G401.6 (cell line): ENCODE measurements around the gene TNKS2.
"Not testable (repeated sequence)": the region's sequence is repeated elsewhere in the genome, so short reads cannot be mapped to it uniquely, and the experiment has no call there.

Source experiments
- FAIRE-seq: peaks from 2 replicates; lab custom pipeline; 2012; peaks lifted over from hg19 to GRCh38; lab: Jason Lieb, UNC

Gene TNKS2

DNA sequence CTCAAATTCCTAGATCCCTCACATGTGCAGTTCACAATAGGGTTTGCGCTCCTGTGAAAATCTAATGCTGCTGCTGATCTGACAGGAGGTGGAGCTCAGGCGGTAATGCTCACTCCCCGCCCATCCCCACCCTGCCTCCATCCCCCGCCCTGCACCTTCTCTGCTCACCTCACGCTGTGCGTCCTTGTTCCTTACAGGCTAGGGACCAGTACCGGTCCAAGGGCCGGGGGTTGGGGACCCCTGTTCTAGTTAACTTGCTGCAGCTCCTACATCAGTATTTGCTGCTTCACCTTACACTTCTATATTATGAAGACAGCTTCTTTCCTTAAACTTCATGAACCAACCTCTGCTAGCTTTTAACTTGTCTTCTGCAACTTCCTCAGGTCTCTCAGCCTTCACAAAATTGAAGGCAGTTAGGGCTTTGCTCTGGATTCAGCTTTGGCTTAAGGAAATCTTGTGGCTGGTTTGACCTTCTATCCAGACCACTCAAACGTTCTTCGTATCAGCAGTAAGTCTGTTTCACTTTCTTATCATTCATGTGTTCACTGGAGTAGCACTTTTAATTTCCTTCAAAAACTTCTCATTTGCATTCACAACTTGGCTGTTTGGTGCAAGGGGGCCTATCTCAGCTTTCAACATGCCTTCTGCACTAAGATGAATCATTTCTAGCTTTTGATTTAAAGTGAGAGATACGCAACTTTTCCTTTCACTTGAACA lies 1.7 kb upstream of the TNKS2 start:
- FAIRE-seq = no peak

DNA sequence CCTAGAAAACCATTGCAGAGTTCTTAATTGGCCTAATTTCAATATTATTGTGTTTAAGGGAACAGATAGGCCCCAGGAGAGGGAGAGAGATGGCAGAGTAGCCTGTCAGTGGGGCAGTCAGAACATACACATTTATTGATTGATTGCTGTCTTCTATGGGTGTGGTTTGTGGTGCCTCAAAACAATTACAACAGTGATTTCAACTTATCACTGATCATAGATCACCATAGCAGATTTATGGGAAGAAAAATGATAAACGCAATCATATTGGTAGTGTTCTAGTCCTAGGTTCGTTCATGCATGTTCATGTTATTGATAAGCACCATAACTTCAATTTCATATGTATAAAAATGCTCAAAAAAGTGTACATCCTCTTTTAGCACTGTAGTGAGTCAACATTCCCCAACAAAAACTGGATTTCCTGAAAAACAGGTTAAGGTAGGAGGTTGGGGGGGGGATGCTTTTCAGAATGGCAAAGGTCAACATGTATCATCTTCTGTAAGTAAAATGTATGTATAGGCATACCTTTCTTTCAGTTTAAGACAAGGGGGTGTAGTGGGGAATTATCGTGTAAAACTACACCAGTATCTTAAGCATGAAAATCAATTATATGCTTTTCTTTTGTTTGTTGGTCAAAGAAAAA lies 1.1 kb upstream of the TNKS2 start:
- no peak for FAIRE-seq

DNA sequence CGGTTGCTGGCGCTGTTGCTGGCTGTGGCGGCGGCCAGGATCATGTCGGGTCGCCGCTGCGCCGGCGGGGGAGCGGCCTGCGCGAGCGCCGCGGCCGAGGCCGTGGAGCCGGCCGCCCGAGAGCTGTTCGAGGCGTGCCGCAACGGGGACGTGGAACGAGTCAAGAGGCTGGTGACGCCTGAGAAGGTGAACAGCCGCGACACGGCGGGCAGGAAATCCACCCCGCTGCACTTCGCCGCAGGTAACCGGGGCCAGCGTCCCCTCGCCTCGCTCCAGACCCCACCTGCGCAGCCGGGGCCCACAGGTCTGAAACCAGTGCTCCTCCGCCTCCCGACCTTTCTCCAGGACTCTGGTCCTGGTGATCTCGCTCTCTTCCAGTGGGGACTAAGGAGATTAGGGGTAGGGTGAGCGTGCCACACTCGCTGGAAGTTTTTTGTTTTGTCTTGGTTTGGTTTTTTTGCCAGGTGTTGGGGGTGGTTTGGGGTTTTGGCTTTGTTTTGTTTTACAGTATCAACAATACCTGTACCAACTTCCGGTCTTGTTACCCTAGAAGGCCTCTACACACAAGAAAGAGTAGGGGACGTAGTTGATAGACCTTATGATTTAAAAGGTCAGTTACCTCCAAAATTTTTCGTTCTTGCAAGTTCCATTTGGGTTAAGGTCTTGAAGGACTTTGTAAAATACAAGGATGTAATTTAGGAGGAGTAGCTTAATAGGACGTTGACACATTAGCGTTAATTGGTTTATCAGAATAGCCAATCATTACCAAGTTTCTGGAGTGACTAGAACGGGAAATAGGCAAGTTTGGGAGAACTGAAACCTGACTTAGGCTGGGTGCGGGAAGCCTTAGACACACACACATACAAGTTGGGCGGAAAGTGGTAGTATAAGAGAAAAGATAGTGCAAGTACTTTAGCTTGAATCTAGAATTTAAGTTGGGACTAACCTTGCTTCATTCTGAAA lies 704 bp downstream of the TNKS2 start:
- FAIRE-seq = peak; percentile 83

DNA sequence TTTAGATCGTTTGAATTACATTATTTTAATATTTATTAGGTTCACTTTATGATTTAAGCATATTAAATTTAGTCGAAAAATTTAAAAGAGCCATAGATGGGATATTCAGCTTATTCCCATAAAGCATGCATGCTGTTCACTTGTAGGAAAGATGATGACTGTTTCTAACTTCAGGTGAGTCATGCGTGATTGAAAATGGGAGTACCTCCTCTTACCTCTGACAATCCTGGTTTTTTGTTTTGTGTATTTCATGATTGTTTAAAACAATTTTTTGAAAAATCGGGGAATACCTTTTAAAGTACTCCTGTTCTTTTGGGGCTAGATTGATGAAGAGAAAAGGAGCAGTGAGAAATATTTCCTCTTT lies 1.4 kb downstream of the TNKS2 start:
- FAIRE-seq = no peak

DNA sequence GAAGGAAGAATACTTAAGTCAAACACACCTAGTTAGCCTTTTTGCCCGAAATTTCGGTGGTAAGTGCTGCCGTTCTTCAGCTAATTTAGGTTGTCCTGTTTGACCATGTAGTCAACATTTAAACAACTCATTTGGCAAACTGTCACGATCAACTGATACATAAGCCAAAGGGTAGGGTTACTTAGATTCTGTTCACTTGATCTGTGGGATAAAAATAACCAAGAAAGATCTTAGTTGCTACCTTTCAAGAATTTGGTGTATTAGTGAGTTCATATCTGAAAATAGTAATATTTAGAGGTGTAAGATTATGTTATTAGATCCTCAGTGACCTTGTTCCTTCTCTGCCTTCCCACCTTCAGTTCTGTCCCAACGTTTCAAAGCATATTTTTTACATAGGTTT lies 2.0 kb downstream of the TNKS2 start:
- FAIRE-seq = no peak

DNA sequence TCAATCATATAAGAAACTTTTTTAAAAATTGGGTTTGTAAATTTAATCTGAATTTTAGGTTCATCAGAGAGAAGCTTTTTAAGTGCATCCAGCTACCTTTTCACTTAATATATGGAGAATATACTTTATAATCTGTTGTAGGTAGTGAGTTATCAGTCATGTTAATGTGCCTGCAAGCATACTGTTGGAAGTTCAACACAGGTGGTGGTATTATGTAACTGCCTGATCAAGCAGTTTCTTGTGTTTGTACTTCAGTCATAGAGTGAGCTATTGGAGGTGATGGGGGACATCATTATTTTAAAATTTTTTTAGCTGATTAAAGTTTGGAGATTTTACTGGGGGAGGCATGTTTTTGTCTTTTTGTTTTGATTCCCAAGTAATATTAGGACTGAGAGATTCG lies 2.5 kb downstream of the TNKS2 start:
- FAIRE-seq = no peak

DNA sequence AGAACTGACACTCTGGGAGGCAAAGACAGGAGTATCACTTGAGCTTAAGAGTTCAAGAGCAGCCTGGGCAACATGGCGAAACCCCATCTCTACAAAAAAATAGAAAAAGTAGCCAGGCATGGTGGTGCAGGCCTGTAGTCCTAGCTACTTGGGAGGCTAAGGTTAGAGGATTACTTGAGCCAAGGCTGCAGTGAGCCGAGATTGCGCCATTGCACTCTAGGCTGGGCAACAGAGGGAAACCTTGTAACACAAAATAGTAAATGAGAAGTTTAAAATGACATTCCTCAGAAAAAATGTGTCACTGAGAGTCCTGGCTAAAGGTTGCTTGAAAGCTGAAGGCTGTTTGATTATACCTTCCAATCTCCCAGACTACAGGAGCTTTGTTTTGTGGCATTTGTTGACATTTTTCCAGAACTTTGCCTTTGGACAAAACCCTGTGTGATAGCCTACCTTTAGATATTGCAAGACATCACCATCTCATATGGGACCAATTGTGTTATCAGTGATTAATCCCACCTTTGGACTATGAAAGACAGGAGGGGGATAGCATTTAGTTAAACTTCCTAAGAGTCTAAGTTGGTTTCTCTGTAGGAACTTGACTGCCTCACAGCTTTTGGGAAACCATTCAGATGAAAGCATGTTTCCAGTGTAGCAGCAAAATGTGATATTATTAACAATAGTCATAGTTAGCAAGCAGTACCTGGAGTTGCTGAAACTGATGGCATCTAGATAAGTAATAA lies 5.3 kb downstream of the TNKS2 start:
- FAIRE-seq = no peak

DNA sequence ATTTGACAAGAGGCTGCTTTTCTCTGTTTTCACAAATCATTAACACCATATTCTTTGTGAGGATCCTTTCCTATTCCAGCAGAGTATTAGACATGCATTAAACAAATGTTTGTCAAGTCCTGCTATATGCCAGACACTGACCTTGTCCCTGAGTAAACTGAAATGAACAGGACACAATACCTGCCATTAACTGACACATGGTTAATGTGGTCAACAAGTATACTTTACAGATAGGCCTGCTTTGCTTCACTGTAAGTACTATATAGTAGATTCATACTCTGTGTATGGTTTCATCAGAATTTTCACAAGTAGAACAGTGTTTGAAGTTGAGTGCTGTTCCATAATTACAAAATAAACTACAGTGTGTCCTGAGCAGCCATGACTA lies 5.9 kb downstream of the TNKS2 start:
- FAIRE-seq = no peak

DNA sequence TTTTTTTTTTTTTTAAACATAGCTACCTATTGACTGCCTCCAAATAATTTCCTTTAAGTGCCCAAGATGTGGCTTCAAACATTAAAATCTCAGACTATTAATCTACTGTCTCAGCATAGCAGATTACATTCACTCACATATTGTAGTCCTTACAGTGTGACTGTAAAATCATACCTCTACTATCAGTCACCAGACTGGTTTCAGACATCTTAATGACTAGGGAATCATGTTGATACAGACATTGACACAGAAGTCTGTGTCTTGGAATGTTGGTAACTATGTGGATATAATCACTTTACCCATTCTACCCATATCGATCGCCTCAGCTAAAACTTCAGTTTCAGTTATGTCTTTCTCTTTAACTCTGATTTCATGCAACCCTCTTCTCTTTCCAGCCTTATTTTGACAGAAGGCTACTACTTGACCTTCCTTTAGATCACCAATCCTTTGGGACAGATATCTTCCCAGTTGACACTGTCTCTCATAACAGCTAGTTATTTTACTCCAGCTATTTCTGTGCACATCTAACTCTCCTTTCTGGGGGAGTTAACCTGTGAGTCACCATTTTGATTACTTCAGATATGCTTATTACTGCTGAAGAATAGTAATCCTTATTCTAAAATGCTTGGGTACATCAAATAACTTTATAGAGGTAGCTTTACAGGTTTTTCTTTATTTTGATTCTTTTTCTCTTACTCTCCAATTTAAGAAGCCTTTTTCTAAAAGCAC lies 7.0 kb downstream of the TNKS2 start:
- FAIRE-seq = no peak

DNA sequence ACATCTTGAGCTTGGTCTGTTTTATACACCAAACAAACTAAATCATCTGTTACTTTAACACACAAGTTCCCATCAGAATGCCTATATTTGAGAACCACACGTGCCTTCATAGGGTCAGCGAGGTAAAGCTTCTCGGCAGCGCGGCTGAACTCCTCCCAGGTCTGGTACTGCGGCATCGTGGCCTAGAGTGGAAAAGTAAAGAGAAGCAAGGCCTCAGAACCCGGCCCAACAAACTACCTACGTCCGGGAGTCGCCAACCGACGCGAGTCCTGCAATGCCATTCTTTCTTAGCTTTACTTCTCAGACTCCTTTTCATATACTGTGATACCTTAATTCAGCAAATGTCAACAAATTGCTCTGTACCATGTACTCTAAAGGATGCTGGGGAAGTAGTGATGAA lies 9.0 kb downstream of the TNKS2 start:
- FAIRE-seq = not testable (repeated sequence)

DNA sequence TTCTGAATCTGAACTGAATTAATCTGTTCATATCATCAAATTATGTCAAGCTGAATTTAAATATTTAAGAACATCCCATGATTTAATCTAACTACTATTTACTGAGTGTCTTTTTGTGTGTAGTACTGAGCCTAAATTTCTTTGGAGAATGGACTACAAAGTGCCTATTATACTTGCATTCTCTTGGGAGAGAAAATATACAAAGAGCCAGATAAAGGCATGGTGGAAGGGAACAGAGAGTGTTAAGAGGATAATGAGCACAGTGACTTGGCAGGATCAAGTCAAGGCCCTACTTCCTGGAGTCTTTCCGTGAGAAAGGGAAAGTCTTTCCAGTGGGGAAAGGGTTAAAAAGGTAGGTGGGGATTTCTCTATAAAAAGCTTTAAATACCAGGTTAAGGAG lies 15.0 kb downstream of the TNKS2 start:
- no peak for FAIRE-seq

DNA sequence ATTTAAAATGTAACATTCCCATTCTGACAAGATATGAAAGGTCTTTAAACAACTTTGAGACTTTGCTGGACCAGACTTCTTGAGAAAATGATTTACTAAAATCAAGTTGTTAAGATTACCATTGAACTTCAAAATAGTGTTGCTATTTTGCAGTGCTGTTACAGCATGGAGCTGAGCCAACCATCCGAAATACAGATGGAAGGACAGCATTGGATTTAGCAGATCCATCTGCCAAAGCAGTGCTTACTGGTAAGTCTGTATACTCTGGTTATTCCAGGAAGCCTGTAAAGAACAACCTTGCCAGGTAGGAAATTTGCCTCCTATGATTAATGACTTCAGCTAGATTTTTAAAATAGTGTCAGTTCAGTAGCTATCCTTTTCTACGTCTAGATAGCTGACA lies 18.8 kb downstream of the TNKS2 start:
- no peak for FAIRE-seq

DNA sequence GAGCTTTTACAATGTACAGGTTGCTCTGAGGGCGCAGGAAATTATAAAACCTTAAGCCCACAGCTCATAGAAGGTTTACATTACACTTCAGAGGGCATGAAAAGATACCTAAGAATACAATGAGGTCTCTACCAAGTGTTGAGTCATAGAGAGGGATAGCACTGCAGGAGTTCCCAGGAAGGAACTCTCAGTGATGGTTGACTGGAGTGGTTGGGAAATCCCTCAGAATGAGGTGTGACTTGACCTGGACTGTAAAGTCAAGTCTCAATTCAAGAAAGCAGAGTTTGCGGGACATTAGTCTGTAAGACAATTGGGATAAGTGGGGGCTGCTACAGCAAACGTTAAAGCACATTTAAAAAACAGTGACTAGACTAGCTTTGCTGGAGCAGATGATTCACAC lies 21.9 kb downstream of the TNKS2 start:
- FAIRE-seq = no peak

DNA sequence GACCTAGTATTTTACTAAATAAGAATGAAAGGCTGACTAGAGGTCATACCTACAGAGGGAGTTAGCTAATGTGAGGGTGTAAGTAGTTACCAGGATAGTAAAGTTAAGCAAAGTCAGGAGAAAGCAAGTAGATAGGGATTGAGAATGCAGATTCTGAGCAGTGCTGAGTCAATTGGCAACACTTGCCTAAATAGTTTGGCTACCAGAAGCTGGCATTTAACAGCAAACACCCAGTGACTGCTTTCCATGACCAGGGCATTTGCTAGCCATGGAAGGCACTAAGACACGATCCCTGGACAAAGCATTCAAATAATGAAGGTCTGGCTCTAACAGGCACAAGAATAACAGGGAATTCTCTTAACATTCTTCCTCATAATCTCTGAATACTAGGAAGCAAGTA lies 25.9 kb downstream of the TNKS2 start:
- no peak for FAIRE-seq

DNA sequence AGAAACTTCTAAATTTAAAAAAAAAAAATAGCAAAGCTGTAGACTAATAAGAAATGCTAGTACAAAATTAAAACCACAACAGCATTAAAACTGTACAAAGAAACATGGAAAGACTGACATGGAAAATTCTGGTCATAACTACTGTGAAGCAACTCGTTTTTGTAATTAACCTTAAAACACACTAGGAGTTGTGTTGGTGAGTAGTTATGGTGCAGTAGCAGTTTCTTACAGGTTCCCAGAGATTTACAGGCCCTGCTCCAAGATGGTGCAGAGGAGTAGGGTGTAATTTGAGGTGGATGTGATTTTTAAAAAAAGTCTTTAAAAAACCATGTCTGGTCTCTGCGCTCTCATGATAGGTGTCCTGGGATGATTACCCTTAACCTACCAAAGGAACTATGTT lies 31.0 kb downstream of the TNKS2 start:
- no peak for FAIRE-seq

DNA sequence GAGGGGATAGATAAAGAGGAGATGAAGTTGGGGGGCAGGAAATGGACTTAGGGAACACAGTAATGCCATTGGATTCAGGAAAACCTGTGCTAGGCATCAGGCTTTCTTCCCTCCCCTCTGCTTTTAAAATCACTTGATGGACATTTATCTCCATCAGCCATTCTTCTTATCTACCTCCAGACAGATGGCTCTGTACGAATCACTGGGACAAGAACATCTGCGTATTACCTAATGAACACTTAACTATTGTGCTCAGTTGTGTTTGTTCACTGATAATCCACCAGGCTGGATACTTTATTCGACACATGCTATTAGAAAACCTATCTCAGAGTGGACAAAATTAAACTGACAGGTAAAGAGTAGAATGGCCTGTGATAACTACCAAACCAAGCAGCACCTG lies 40.0 kb downstream of the TNKS2 start:
- no peak for FAIRE-seq

DNA sequence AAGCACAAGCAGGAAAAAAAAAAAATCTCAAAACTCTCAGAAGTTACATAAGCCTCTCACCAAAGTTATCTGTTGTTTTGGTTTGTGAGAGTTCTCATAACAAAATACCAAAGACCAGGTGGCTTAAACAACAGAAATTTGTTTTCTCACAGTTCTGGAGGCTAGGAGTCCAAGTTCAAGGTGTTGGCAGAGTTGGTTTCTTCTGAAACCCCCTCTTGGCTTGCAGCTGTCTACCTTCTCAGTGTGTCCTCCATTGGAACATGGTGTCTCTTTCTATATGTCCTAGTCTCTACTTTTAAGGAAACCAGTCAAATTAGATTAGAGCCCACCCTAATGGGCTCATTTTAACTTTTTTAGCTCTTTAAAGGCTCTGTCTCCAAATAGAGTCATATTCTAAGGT lies 44.9 kb downstream of the TNKS2 start:
- FAIRE-seq = no peak

DNA sequence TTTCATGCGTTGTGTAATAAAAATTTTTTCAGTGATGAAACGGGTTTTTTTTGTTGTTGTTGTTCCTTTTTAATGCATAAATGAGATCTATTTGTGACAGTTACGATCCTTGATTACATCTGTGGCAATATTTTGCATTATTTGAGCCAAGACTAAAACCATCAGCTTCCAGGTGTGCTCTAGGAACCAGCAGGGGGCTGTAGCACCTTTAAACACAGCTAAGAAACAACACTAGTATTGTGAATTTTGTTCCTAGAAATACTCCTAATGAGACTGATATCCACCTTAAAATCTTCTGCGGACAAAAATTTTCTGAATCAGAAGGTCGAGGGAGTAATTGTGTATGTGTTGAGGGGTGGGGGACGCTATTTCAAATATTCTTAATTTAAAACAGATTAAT lies 58.4 kb downstream of the TNKS2 start:
- no peak for FAIRE-seq

DNA sequence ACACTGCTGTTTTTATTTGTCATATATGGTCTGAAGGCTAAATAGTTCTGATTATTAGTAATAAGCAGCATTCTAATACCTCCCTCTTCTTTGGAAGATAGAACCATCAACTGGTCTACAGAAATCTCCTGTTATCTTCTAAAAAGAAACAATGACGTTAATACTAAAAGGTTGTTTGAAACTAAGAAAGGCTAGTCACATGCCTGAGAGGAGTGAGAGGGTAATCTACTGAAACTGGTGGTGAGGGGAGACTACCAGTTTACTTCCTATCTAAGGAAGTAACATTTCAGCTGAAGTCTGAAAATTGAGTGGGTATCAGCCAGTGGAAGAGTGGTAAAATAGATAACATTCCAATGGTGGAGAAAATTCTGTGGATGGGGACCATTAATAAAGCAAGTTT lies 62.7 kb downstream of the TNKS2 start:
- FAIRE-seq = no peak

DNA sequence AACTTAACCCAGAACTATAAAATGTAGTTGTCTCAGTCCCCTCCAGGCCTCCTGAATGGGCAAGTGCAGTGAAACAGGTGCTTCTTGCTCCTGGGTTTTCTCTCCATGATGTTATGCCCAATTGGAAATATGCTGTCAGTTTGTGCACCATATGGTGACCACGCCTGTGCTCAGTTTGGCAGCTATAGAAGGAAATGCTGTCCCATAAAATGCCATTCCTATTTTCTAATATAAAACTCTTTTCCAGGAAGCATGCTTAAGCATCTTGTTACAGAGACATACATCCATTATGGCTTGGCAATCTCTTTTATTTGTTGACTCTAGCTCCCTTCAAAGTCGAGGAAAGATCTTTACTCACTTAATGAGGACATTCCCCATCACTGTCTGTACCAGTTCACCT lies 65.9 kb downstream of the TNKS2 start:
- no peak for FAIRE-seq

DNA sequence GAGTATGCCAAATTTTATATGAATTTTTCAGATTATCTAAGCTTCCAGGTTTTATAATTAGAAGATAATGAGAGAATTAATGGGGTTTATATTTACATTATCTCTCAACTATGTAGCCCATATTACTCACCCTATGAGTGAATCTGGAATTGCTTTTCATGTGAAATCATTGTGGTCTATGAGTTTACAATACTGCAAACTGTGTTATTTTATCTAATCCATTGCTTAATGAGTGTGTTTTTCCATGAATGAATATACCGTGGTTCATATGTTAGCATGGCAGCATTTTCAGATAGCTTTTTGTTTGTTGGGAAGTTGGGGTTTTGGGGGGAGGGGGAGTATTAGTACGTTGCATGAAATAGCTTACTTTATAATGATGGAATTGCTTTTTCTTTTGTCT lies 66.5 kb downstream of the TNKS2 start:
- no peak for FAIRE-seq

DNA sequence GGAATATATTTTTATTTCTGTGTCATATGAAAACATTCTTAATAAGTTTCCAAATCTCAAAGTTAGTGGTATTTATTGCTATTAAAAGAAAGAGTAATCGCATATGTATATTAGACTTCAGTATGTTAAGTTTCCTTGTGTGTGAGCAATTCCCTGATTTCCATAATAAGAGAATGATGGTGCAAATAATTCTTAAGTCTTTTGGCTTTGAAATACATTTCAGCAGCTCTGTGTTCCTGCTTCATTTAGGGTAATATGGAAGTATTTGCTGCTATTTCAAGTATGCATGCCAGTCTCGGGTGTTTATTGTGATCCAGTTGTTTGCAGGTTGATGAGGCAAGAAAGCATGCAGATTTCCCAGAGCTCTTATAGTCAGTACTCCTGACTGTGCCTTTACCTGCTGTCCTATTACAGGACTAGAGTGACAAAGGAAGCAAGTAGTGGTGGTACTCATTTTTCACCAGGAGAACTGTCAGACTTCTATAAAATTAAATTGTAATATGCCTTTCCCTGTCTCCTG lies 67.4 kb downstream of the TNKS2 start:
- FAIRE-seq = no peak
